GM04503 (cell line): ENCODE measurements around the gene FAM185A.
"Not testable (repeated sequence)": the region's sequence is repeated elsewhere in the genome, so short reads cannot be mapped to it uniquely, and the experiment has no call there.

Experiments
- DNase-seq: peaks from one replicate; pipeline ENCODE4 v3.0.0-alpha.2; 2012; ENCODE audit warnings: low read depth

FAM185A gene

GRCh38 chr7:102778663-102779062, 29.9 kb downstream of the FAM185A start:
- DNase-seq = not testable (repeated sequence)

DNA sequence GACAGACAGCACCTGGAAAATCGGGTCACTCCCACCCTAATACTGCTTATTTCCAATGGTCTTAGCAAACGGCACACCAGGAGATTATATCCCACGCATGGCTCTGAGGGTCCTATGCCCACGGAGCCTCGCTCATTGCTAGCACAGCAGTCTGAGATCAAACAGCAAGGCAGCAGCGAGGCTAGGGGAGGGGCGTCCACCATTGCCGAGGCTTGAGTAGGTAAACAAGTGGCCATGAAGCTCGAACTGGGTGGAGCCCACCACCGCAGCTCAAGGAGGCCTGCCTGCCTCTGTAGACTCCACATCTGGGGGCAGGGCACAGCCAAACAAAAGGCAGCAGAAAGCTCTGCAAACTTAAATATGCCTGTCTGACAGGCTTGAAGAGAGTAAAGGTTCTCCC, 32.1 kb downstream of the FAM185A start:
- DNase-seq = not testable (repeated sequence)

- not testable (repeated sequence) for DNase-seq
These were observed 40.0 kb downstream of the FAM185A start for GRCh38 chr7:102788770-102789169.

GRCh38 chr7:102790364-102791100, 41.7 kb downstream of the FAM185A start:
- DNase-seq = not testable (repeated sequence)

DNA sequence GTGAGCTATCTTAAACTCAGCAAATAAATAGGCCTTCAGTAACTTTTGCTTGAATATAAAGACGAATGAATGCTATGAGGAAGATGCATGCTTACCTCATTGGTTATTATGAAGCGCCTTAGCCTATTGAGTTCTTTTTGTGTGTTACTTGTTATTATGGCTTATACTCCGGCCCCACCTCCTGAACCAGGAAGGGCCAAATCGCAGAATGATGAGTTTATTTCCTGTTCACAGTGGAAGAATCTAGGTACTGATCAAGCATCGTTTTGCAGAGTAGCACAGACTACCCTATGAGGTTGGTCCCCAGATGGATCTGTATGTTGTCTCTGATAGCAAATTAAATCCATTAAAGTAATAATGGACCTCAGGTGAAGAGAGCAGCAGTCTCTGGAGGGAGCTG, 42.6 kb downstream of the FAM185A start:
- DNase-seq = not testable (repeated sequence)

DNA sequence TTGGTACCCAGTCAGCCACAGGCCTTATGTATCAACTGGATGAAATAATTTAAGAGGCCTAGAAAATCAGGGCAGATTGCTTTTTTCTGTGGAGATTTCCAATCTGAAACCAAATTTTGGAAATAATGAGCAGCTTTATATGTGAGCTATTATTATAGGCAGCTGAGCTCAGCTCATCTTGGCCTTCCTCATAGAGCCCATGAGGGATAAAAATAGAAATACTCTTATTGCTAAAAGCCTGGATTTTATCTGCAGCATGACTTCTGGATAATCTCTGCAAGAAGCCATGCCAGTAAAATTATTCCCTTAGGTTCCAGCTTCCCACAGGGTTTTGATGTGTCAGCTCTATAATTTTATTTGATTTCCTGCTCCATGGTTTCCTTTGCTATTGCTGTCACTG, 43.0 kb downstream of the FAM185A start:
- DNase-seq = not testable (repeated sequence)

DNA sequence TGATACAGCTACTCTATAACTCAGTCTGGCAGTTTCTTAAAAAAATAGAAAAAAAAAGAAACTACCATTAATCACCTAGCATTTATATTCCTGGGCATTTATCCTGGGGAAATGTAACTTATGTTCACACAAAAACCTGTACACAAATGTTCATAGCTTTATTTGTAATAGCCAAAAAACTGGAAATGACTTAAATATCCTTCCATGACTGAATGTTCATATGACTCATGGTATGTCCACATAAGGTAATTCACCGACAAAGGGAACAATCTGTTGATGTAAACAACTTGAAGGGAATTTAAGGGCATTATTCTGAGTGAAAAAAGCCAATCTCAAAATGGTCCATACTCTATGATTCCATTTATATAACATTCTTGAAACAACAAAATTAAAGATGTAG, 45.8 kb downstream of the FAM185A start:
- not testable (repeated sequence) for DNase-seq

- DNase-seq = not testable (repeated sequence)
These were observed 47.3 kb downstream of the FAM185A start for GRCh38 chr7:102795987-102796595.

DNA sequence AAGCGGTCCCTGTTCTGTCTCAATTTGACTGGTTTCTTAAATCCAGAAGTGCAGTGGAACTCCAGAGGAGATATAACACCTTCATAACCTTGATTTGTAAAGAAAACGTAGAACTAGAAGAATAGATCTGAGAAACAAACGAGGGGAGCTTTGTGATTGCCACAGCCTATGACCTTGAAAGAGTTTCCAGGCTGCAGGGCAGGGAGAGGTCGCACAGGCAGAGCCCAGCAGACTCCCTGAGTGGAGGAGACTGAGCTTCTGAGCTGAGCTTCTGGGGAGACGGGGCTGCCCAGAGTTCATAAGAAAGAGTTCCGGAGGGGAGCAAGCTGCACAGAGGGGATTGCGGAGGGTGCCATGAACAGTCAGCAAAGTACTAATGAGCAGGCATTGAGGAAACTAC, 57.8 kb downstream of the FAM185A start:
- DNase-seq = no peak

DNA sequence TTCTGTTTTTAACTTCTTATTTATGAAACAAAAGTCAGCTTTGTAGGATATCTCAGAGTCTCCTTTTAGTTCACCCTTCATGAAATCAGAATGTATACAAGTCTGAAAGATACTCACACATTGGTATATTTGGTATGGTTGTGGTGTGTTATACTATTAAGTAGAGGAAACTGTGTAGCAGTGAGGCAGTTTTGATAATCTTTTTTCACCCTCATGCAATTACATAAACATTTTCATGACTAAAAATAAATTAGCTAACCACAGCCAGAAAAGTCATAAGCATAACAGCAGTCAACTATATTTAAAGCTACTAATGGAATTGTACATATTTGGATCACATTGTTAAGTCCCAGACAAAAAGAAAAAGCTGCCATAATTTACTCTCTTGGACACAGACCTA, 62.1 kb downstream of the FAM185A start:
- DNase-seq = no peak

GRCh38 chr7:102811942-102812678, 63.3 kb downstream of the FAM185A start:
- no peak for DNase-seq

DNA sequence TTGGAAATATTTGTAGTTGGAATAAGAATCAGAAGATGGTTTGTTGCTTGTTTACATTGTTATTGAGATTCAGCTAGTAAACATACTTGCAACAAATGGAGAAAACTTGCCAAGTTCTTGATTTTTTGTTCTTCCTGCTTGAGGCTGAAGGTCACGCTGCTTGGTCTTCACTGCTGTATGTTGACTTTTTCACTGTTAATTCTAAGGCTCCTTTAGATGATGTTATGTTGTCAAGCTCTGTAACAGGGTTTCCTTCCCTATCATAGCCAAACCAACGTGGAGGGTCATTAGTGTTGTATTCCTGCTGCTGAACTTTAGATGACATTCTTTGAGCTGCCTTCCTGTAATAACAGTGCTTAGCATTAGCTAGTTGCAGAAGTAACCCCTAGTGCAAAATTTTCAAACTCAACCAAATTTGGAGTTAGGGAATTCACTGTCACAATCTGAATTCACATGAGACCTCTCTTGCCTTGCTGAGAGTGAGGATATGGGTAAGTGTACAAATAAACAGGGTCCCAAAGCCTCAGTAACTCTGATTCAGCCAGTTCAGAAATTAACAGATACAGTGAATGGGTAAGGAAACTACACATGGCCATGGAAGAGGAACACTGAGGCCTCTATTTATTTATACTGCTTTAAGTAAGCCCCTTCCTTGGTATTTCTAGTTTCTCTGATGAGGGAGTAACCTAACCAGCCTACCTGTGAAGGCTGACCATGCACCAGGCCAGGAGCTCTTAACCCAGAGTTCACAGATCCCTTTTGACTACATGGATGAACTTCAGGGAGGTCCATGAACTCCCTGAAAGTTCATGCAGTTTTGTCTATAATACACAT, 64.6 kb downstream of the FAM185A start:
- DNase-seq = no peak

- no peak for DNase-seq
These were observed 65.2 kb downstream of the FAM185A start for GRCh38 chr7:102814025-102814471.

- no peak for DNase-seq
These were observed 69.1 kb downstream of the FAM185A start for GRCh38 chr7:102817616-102818573.

- DNase-seq = no peak
These were observed 70.4 kb downstream of the FAM185A start for GRCh38 chr7:102819151-102819550.

DNA sequence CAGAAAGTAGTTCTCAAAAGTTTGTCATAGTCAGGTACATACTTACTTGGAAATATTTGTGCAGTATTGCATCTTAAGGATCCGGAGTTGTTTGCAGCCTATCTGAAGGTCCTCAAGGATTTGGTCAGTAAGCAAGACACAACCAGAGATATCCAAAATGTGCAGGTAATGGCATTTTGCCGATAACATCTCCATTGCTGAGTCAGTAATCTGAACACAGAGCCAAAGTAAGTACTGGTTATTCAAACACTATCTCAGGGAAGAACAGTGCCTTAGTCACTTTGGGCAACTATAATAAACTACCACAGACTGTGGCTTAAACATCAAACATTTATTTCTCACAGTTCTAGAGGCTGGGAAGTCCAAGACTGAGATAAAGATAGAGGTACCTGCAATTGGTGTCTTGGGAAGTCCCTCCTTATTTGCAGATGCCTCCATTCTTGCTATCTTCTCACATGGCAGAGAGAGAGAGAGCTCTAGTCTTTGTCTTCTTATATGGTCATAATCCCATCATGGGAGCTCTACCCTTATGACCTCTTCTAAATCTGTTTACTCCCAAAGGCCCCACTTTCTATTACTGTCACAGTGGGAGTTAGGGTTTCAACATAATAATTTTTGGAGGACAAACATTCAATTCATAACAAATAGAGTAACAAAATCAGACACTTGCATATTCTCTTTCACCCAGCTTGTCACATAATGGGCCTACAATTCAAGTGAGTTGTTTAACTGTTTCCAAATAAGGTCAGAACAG, 73.4 kb downstream of the FAM185A start:
- no peak for DNase-seq

- DNase-seq = no peak
These were observed 74.8 kb downstream of the FAM185A start for GRCh38 chr7:102823390-102824119.

- no peak for DNase-seq
These were observed 79.5 kb downstream of the FAM185A start for GRCh38 chr7:102828286-102828685.

GRCh38 chr7:102829075-102829474, 80.3 kb downstream of the FAM185A start:
- DNase-seq = no peak
